ENCODE data around the gene CUL4A. TPM values are rescaled to one million over a fixed set of nuclear protein-coding genes. Genes with fewer than 3 reads are reported as not detected.
A peak's percentile ranks its signal among the peaks of the same experiment; 100 is the strongest.
"Not testable (repeated sequence)": the region's sequence is repeated elsewhere in the genome, so short reads cannot be mapped to it uniquely, and the experiment has no call there.

Gene CUL4A
- polyA plus RNA-seq, 3 donors: 79.3 to 85.1 (median 83.9) TPM

- no peak for DNase-seq (ENCODE audit: low read depth in 3 of 3, low spot score in 2 of 3)
These were observed 66.0 kb downstream of the CUL4A start for GRCh38 chr13:113275387-113275786.

- DNase-seq (ENCODE audit: low read depth in 3 of 3, low spot score in 2 of 3): no peak
These were observed 70.7 kb downstream of the CUL4A start for GRCh38 chr13:113280126-113280525.

GRCh38 chr13:113283904-113284303 lies 74.5 kb downstream of the CUL4A start:
- DNase-seq (ENCODE audit: low read depth in 3 of 3, low spot score in 2 of 3): no peak

- DNase-seq (ENCODE audit: low read depth in 3 of 3, low spot score in 2 of 3): no peak
These were observed 79.5 kb downstream of the CUL4A start for GRCh38 chr13:113288880-113289279.

GRCh38 chr13:113291129-113291528 lies 81.7 kb downstream of the CUL4A start:
- no peak for DNase-seq (ENCODE audit: low read depth in 3 of 3, low spot score in 2 of 3)

GRCh38 chr13:113292021-113292862 lies 82.8 kb downstream of the CUL4A start:
- peak in 1 of 3 donors; percentile 20 for DNase-seq (ENCODE audit: low read depth in 3 of 3, low spot score in 2 of 3)

- no peak for DNase-seq (ENCODE audit: low read depth in 3 of 3, low spot score in 2 of 3)
These were observed 84.3 kb downstream of the CUL4A start for GRCh38 chr13:113293686-113294085.

- no peak for DNase-seq (ENCODE audit: low read depth in 3 of 3, low spot score in 2 of 3)
These were observed 86.4 kb downstream of the CUL4A start for GRCh38 chr13:113295776-113296175.

- DNase-seq (ENCODE audit: low read depth in 3 of 3, low spot score in 2 of 3): peak; percentile 92 to 94 (median 93)
These were observed 87.5 kb downstream of the CUL4A start, which contains the start of gene LAMP1 for GRCh38 chr13:113296823-113297369. LAMP1 (plus strand) TSS chr13:113297239; CDS start chr13:113297435, 196 bp downstream.

- no peak for DNase-seq (ENCODE audit: low read depth in 3 of 3, low spot score in 2 of 3)
These were observed 88.1 kb downstream of the CUL4A start for GRCh38 chr13:113297370-113298042.

GRCh38 chr13:113298043-113298945 lies 88.9 kb downstream of the CUL4A start:
- DNase-seq (ENCODE audit: low read depth in 3 of 3, low spot score in 2 of 3): no peak

- DNase-seq (ENCODE audit: low read depth in 3 of 3, low spot score in 2 of 3): no peak
These were observed 90.5 kb downstream of the CUL4A start for GRCh38 chr13:113299951-113300350.

GRCh38 chr13:113302986-113303385 lies 93.6 kb downstream of the CUL4A start:
- DNase-seq (ENCODE audit: low read depth in 3 of 3, low spot score in 2 of 3): no peak

- DNase-seq (ENCODE audit: low read depth in 3 of 3, low spot score in 2 of 3): no peak
These were observed 94.7 kb downstream of the CUL4A start for GRCh38 chr13:113304121-113304520.

GRCh38 chr13:113305208-113305607 lies 95.8 kb downstream of the CUL4A start:
- DNase-seq (ENCODE audit: low read depth in 3 of 3, low spot score in 2 of 3): no peak

GRCh38 chr13:113307491-113307890 lies 98.1 kb downstream of the CUL4A start:
- no peak for DNase-seq (ENCODE audit: low read depth in 3 of 3, low spot score in 2 of 3)

GRCh38 chr13:113309473-113309872 lies 100.1 kb downstream of the CUL4A start:
- DNase-seq (ENCODE audit: low read depth in 3 of 3, low spot score in 2 of 3): no peak

- DNase-seq (ENCODE audit: low read depth in 3 of 3, low spot score in 2 of 3): not testable (repeated sequence)
These were observed 104.7 kb downstream of the CUL4A start for GRCh38 chr13:113314112-113314511.

GRCh38 chr13:113314895-113315470 lies 105.6 kb downstream of the CUL4A start:
- DNase-seq (ENCODE audit: low read depth in 3 of 3, low spot score in 2 of 3): not testable (repeated sequence)

- DNase-seq (ENCODE audit: low read depth in 3 of 3, low spot score in 2 of 3): no peak
These were observed 106.6 kb downstream of the CUL4A start for GRCh38 chr13:113315992-113316391.

Data from right renal cortex interstitium (tissue), 3 donors.